Measurements from ENCODE around the gene CLK4.

CLK4 gene

DNA sequence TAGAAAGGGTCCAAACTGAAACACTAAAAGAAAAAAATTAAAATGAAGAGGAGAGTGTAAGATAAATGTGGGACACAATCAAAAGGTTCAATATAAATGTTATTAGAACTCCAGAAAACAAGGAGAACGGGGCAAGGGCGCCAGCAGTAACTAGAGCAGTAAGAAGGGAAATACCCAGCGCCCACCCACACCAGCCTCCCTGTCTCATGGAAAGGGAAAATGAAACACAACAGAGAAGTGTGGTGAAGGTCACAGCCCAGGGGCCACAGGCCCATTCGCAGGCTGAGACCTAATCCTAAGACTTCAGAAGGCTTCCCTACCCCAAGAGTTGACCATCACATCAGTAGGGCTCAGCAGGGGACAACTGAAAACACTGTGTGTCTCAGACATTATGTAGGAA lies 45.8 kb upstream of the CLK4 start:
- Histone ChIP-seq H3K27ac (replicated peaks; ENCODE audit: low read length) (no peak overlapping the region), H2BK12ac (ENCODE audit: low read length) (no peak overlapping the region), H2AK5ac (ENCODE audit: low read depth, low read length) (no peak overlapping the region), H3K14ac (ENCODE audit: low read length) (no peak overlapping the region), H3K23ac (ENCODE audit: low read depth, low read length, poor library complexity) (no peak overlapping the region), H3K4ac (ENCODE audit: low read length) (no peak overlapping the region), H4K8ac (ENCODE audit: low read depth, low read length) (no peak overlapping the region), H2AFZ (ENCODE audit: low read length) (no peak overlapping the region), H3K4me2 (ENCODE audit: insufficient read depth, low read length, poor library complexity, severe bottlenecking) (no peak overlapping the region), H3K4me1 (ENCODE audit: control insufficient read depth in 2 of 2, insufficient read depth in 1 of 2, low read depth in 1 of 2, low read length in 2 of 2) (peaks cover 2% of the 10 kb centered on the region in 2 donors), H3K9ac (ENCODE audit: low read depth, low read length, poor library complexity) (no peak overlapping the region), H3K27me3 (ENCODE audit: control insufficient read depth in 3 of 3, insufficient read depth in 3 of 3, low read depth in 1 of 3, low read length in 3 of 3) (peaks cover 0 to 8% (median 0%) of the 10 kb centered on the region in 3 experiments), H4K91ac (ENCODE audit: low read depth, low read length, poor library complexity) (no peak overlapping the region), H2BK15ac (ENCODE audit: low read length) (no peak overlapping the region), H3K36me3 (replicated peaks in 1 of 2; ENCODE audit: control insufficient read depth in 2 of 2, insufficient read depth in 2 of 2, low read length in 2 of 2) (no peaks in the 10 kb centered on the region), H3K9me3 (replicated peaks in 1 of 2; ENCODE audit: control insufficient read depth in 2 of 2, insufficient read depth in 1 of 2, low read depth in 1 of 2, low read length in 2 of 2) (peaks cover 5% of the 10 kb centered on the region in 2 donors), H3K79me1 (ENCODE audit: low read depth, low read length) (no peaks in the 10 kb centered on the region), H3K18ac (ENCODE audit: low read length) (no peak overlapping the region), H2BK120ac (ENCODE audit: low read depth, low read length) (no peak overlapping the region), H2BK5ac (ENCODE audit: low read length) (no peak overlapping the region), H3K4me3 (ENCODE audit: low read length in 2 of 2) (no peak overlapping the region)
- no peak for DNase-seq (ENCODE audit: low spot score)
- WGBS, 2 donors (ENCODE audit: extremely low coverage in 2 of 2, insufficient read length in 2 of 2, insufficient replicate concordance in 1 of 2), result no CpG with 5 or more reads among the region's 4 CpGs

DNA sequence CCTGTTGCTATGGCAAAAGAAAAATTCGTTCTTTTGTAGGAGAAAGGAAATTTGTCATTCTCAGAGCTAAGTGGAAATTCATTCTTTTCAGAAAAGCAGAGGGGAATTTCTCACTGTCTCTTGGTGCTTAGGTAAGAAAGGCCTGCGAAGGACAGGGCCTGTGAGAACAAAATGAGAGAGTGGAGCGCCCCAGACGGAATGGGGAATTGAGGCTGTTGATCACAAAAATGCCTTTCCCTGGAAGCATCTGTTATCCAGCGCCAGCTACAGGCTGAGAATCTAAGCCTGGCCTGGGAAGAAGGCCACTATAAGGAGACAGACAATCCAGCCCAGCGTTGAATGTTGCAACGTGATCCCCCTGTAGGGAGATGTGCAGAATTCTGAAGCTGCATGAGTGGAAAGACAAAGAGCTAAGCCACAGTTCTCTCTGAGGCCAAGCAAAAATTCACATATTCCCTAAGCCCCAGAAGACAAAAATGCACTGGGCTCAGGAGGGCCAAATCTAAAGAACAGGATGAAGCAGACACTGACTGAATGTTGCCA lies 44.8 kb upstream of the CLK4 start:
- Histone ChIP-seq H3K4me1 (ENCODE audit: control insufficient read depth in 2 of 2, insufficient read depth in 1 of 2, low read depth in 1 of 2, low read length in 2 of 2) (peaks cover 2% of the 10 kb centered on the region in 2 donors), H3K27me3 (ENCODE audit: control insufficient read depth in 3 of 3, insufficient read depth in 3 of 3, low read depth in 1 of 3, low read length in 3 of 3) (peaks cover 0 to 8% (median 0%) of the 10 kb centered on the region in 3 experiments), H3K18ac (ENCODE audit: low read length) (no peak overlapping the region), H4K91ac (ENCODE audit: low read depth, low read length, poor library complexity) (no peak overlapping the region), H3K79me1 (ENCODE audit: low read depth, low read length) (no peaks in the 10 kb centered on the region), H3K14ac (ENCODE audit: low read length) (no peak overlapping the region), H3K4ac (ENCODE audit: low read length) (no peak overlapping the region), H3K4me3 (ENCODE audit: low read length in 2 of 2) (no peak overlapping the region), H4K8ac (ENCODE audit: low read depth, low read length) (no peak overlapping the region), H3K9ac (ENCODE audit: low read depth, low read length, poor library complexity) (no peak overlapping the region), H3K36me3 (replicated peaks in 1 of 2; ENCODE audit: control insufficient read depth in 2 of 2, insufficient read depth in 2 of 2, low read length in 2 of 2) (no peaks in the 10 kb centered on the region), H2AK5ac (ENCODE audit: low read depth, low read length) (no peak overlapping the region), H2BK5ac (ENCODE audit: low read length) (no peak overlapping the region), H3K9me3 (replicated peaks in 1 of 2; ENCODE audit: control insufficient read depth in 2 of 2, insufficient read depth in 1 of 2, low read depth in 1 of 2, low read length in 2 of 2) (peaks cover 5% of the 10 kb centered on the region in 2 donors), H2BK120ac (ENCODE audit: low read depth, low read length) (no peak overlapping the region), H3K4me2 (ENCODE audit: insufficient read depth, low read length, poor library complexity, severe bottlenecking) (no peak overlapping the region), H3K27ac (replicated peaks; ENCODE audit: low read length) (no peak overlapping the region), H2BK15ac (ENCODE audit: low read length) (no peak overlapping the region), H3K23ac (ENCODE audit: low read depth, low read length, poor library complexity) (no peak overlapping the region), H2AFZ (ENCODE audit: low read length) (peak overlapping the region; percentile 51), H2BK12ac (ENCODE audit: low read length) (no peak overlapping the region)
- DNase-seq (ENCODE audit: low spot score), result no peak
- no CpG with 5 or more reads among the region's 7 CpGs for WGBS, 2 donors (ENCODE audit: extremely low coverage in 2 of 2, insufficient read length in 2 of 2, insufficient replicate concordance in 1 of 2)

DNA sequence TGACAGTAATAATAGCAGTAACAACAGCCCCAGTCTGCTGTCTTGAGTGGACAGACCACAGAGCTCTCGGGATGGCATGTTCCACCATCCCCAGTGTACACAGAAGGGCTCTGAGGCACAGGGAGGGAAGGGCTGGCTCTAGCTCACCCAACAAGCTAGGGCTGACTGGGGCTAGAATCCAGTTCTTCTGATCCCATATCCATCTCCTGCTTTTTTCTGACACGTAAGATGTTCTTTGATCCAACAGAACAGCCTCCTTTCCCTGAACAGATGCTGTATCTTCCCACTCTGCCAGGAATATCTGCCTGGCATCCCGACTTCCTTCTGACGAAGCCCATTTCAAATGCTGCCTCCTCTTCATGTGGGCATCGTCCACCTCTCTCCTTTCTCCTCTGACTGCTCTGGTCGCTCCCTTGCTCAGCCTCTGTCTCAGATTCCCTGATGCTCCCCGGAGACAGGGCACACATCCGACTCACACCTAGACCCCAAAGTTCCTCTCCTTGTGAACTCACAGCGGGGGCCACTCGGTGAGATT lies 43.6 kb upstream of the CLK4 start:
- no peak overlapping the region for H3K4ac ChIP-seq (ENCODE audit: low read length)
- no peak overlapping the region for H2BK5ac ChIP-seq (ENCODE audit: low read length)
- H2BK120ac ChIP-seq (ENCODE audit: low read depth, low read length), result no peak overlapping the region
- no peak overlapping the region for H4K8ac ChIP-seq (ENCODE audit: low read depth, low read length)
- H4K91ac ChIP-seq (ENCODE audit: low read depth, low read length, poor library complexity), result no peak overlapping the region
- no peak overlapping the region for H3K18ac ChIP-seq (ENCODE audit: low read length)
- no peak overlapping the region for H3K4me2 ChIP-seq (ENCODE audit: insufficient read depth, low read length, poor library complexity, severe bottlenecking)
- H2AK5ac ChIP-seq (ENCODE audit: low read depth, low read length), result no peak overlapping the region
- no peak overlapping the region for H3K4me3 ChIP-seq (ENCODE audit: low read length in 2 of 2)
- no peak overlapping the region for H3K23ac ChIP-seq (ENCODE audit: low read depth, low read length, poor library complexity)
- H2AFZ ChIP-seq (ENCODE audit: low read length), result no peak overlapping the region
- H3K9ac ChIP-seq (ENCODE audit: low read depth, low read length, poor library complexity), result no peak overlapping the region
- no peaks in the 10 kb centered on the region for H3K79me1 ChIP-seq (ENCODE audit: low read depth, low read length)
- H2BK12ac ChIP-seq (ENCODE audit: low read length), result no peak overlapping the region
- peaks cover 2% of the 10 kb centered on the region in 2 donors for H3K4me1 ChIP-seq (ENCODE audit: control insufficient read depth in 2 of 2, insufficient read depth in 1 of 2, low read depth in 1 of 2, low read length in 2 of 2)
- no peak overlapping the region for H2BK15ac ChIP-seq (ENCODE audit: low read length)
- WGBS, 2 donors (ENCODE audit: extremely low coverage in 2 of 2, insufficient read length in 2 of 2, insufficient replicate concordance in 1 of 2), result no CpG with 5 or more reads among the region's 10 CpGs
- H3K27me3 ChIP-seq (ENCODE audit: control insufficient read depth in 3 of 3, insufficient read depth in 3 of 3, low read depth in 1 of 3, low read length in 3 of 3), result peaks cover 0 to 8% (median 0%) of the 10 kb centered on the region in 3 experiments
- H3K9me3 ChIP-seq (replicated peaks in 1 of 2; ENCODE audit: control insufficient read depth in 2 of 2, insufficient read depth in 1 of 2, low read depth in 1 of 2, low read length in 2 of 2), result peaks cover 5% of the 10 kb centered on the region in 2 donors
- H3K14ac ChIP-seq (ENCODE audit: low read length), result no peak overlapping the region
- DNase-seq (ENCODE audit: low spot score), result no peak
- H3K36me3 ChIP-seq (replicated peaks in 1 of 2; ENCODE audit: control insufficient read depth in 2 of 2, insufficient read depth in 2 of 2, low read length in 2 of 2), result no peaks in the 10 kb centered on the region
- H3K27ac ChIP-seq (replicated peaks; ENCODE audit: low read length), result no peak overlapping the region

DNA sequence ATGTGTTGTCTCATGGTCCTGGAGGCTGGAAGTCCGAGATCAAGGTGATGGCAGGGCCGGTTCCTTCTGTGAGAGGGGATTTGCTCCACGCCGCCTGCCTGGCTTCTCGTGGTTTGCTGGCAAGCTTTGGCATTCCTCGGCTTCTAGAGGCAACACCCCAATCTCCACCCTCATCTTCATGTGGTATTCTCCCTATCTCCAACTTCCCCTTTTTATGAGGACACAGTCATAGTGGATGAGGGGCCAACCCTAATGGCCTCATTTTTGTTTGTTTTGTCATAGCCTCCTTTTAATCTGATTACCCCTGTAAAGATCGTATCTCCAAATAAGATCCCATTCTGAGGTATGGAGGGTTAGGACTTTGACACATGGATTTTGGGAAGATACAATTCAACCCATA lies 41.7 kb upstream of the CLK4 start:
- H3K27ac ChIP-seq (replicated peaks; ENCODE audit: low read length), result no peak overlapping the region
- H2BK120ac ChIP-seq (ENCODE audit: low read depth, low read length), result no peak overlapping the region
- no peak for DNase-seq (ENCODE audit: low spot score)
- H2BK15ac ChIP-seq (ENCODE audit: low read length), result no peak overlapping the region
- H3K4ac ChIP-seq (ENCODE audit: low read length), result no peak overlapping the region
- no peak overlapping the region for H3K18ac ChIP-seq (ENCODE audit: low read length)
- H4K8ac ChIP-seq (ENCODE audit: low read depth, low read length), result no peak overlapping the region
- H3K9ac ChIP-seq (ENCODE audit: low read depth, low read length, poor library complexity), result no peak overlapping the region
- no peak overlapping the region for H3K14ac ChIP-seq (ENCODE audit: low read length)
- no peak overlapping the region for H4K91ac ChIP-seq (ENCODE audit: low read depth, low read length, poor library complexity)
- H3K4me2 ChIP-seq (ENCODE audit: insufficient read depth, low read length, poor library complexity, severe bottlenecking), result no peak overlapping the region
- H3K4me3 ChIP-seq (ENCODE audit: low read length in 2 of 2), result no peak overlapping the region
- no peak overlapping the region for H2BK12ac ChIP-seq (ENCODE audit: low read length)
- peaks cover 2% of the 10 kb centered on the region in 2 donors for H3K4me1 ChIP-seq (ENCODE audit: control insufficient read depth in 2 of 2, insufficient read depth in 1 of 2, low read depth in 1 of 2, low read length in 2 of 2)
- H3K9me3 ChIP-seq (replicated peaks in 1 of 2; ENCODE audit: control insufficient read depth in 2 of 2, insufficient read depth in 1 of 2, low read depth in 1 of 2, low read length in 2 of 2), result peaks cover 8% of the 10 kb centered on the region in 2 donors
- no peak overlapping the region for H2AFZ ChIP-seq (ENCODE audit: low read length)
- H3K79me1 ChIP-seq (ENCODE audit: low read depth, low read length), result no peaks in the 10 kb centered on the region
- peaks cover 0 to 8% (median 0%) of the 10 kb centered on the region in 3 experiments for H3K27me3 ChIP-seq (ENCODE audit: control insufficient read depth in 3 of 3, insufficient read depth in 3 of 3, low read depth in 1 of 3, low read length in 3 of 3)
- H3K36me3 ChIP-seq (replicated peaks in 1 of 2; ENCODE audit: control insufficient read depth in 2 of 2, insufficient read depth in 2 of 2, low read length in 2 of 2), result no peaks in the 10 kb centered on the region
- H2AK5ac ChIP-seq (ENCODE audit: low read depth, low read length), result no peak overlapping the region
- no peak overlapping the region for H3K23ac ChIP-seq (ENCODE audit: low read depth, low read length, poor library complexity)
- H2BK5ac ChIP-seq (ENCODE audit: low read length), result no peak overlapping the region
- WGBS, 2 donors (ENCODE audit: extremely low coverage in 2 of 2, insufficient read length in 2 of 2, insufficient replicate concordance in 1 of 2), result no CpG with 5 or more reads among the region's 7 CpGs

Data from neuronal stem cell (in vitro differentiated cells).